H1 (cell line): ENCODE measurements around the gene SLC9A7. TPM values are rescaled to one million over a fixed set of nuclear protein-coding genes. Genes with fewer than 3 reads are reported as not detected.

Experiments used
- FOSL1 ChIP-seq: IDR thresholded peaks from 2 replicates; pipeline ENCODE4 v1.6.1; 2011; ENCODE audit warnings: mild to moderate bottlenecking, low read depth, low read length, moderate library complexity; ENCODE audit not compliant: insufficient read depth
- polyA plus RNA-seq, 7 experiments: library from polyadenylated mRNA; depleted of rRNA in 3 of 7; stranded (reverse) in 5 of 7; unstranded in 2 of 7; fragments of >200 nt in 5 of 7; fragments of 200-250 nt in 2 of 7; gene quantifications; 1 replicate in 5 of 7; 2 replicates in 1 of 7; 4 replicates in 1 of 7; pipeline versions ENCODE4 v1.2.1 to v1.2.3, GENCODE V29; 2011 to 2013; ENCODE audit warnings: missing spikeins in 2 of 7, mixed read lengths in 2 of 7
- total RNA-seq: library from RNA; stranded (reverse); fragmentation: NEBNext Ultra II Directional; extraction: Animal tissue kit (Norgen Biotek cat#: 25700); gene quantifications from 2 replicates; pipeline ENCODE4 v1.2.1, GENCODE V29; 2021

Gene SLC9A7
- total and polyA plus RNA-seq, 2 of the 8 experiments (the other 6 are each of a cell fraction or from before 2014, with no cell fraction given): 6.7 to 17.2 TPM

DNA sequence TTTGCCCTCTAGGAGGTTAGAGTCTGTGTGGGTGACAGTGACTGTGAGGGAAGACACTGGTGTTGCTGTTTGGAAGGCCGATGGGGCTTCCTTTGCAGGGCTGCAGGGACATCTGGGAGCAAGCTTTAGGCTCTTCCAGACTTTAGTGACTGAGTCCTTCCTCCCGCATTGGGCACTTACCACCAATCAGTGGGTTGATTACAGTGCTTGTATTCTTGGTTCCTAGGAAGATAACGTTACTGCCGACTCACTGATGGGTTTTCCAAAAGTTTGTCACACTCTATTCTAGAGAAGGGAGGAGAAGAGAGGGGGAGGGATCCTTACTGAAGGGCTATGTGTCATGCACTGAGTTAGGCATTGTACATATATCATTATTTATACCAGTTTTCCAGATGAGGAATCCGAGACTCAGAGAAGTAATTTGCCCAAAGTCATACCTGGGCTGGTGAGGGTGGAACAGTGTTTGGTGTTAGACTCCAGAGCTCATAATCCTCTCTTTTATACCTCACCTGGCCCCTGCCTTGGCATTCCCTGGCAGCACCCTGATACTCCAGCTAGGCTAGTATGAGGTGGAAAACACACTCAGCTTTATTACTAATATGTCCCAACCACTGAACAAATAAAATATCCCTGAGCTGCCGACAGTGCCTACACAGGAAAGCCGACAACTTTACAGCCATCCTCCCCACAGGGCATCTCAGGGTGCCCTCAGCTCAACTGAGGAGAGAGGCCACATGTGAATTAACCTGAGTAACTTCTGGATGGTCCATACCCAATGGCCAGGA, 181.5 kb downstream of the SLC9A7 start (continued):
- no peak for TF ChIP-seq FOSL1
- TF ChIP-seq, all 59 proteins: peak for 0
